ENCODE data around the gene TMEM86B.
A peak's percentile ranks its signal among the peaks of the same experiment; 100 is the strongest.

Gene TMEM86B

GRCh38 chr19:55179606-55180484 lies 48.7 kb downstream of the TMEM86B start, which contains the start of gene SYT5:
Gene SYT5 (minus strand): TSS chr19:55180289. CDS start chr19:55179041, 1,248 bp downstream.
- FAIRE-seq = no peak
- DNase-seq (ENCODE audit: low spot score) = peak; percentile 85

- FAIRE-seq = no peak
- peak; percentile 90 for DNase-seq (ENCODE audit: low spot score)
Observed at GRCh38 chr19:55178781-55179599, 49.6 kb downstream of the TMEM86B start.

Data from urothelium cell line (cell line).